SH-SY5Y (cell line): Measurements from ENCODE around the gene RARB.

Source experiments
- GATA2 ChIP-seq: IDR thresholded peaks from 2 replicates; pipeline ENCODE4 v1.6.1; 2011; ENCODE audit warnings: mild to moderate bottlenecking, low read depth, low read length
- GATA3 ChIP-seq: IDR thresholded peaks from 2 replicates; pipeline ENCODE4 v1.6.1; 2011; ENCODE audit warnings: low read depth, mild to moderate bottlenecking, low read length, moderate library complexity

GRCh38 chr3:25508433-25508832, 80.4 kb downstream of the RARB start:
- no peak for TF ChIP-seq GATA2
- no peak for TF ChIP-seq GATA3
